ENCODE data around the gene GCSH. TPM values are rescaled to one million over a fixed set of nuclear protein-coding genes. Genes with fewer than 3 reads are reported as not detected.
A peak's percentile ranks its signal among the peaks of the same experiment; 100 is the strongest.

Gene GCSH
- total RNA-seq, 1 donor from 2014 or later = 9.2 TPM

- no peak for DNase-seq
Measured at GRCh38 chr16:81101702-81102101, 5.5 kb upstream of the GCSH start.

GRCh38 chr16:81099958-81100357 lies 3.8 kb upstream of the GCSH start:
- DNase-seq = no peak

GRCh38 chr16:81097230-81097629 lies 1.0 kb upstream of the GCSH start:
- no peak for DNase-seq

- no peak for DNase-seq
Measured at GRCh38 chr16:81096715-81097208, 567 bp upstream of the GCSH start.

GRCh38 chr16:81095653-81095952 lies 592 bp downstream of the GCSH start:
- no peak for DNase-seq

- no peak for DNase-seq
Measured at GRCh38 chr16:81094771-81095251, 1.4 kb downstream of the GCSH start.

GRCh38 chr16:81088836-81089235 lies 7.4 kb downstream of the GCSH start:
- DNase-seq = no peak

GRCh38 chr16:81081014-81081413 lies 15.2 kb downstream of the GCSH start:
- no peak for DNase-seq

GRCh38 chr16:81080233-81080632 lies 16.0 kb downstream of the GCSH start:
- no peak for DNase-seq

GRCh38 chr16:81077076-81077940 lies 18.9 kb downstream of the GCSH start, which contains the start of gene C16orf46:
Gene C16orf46 (minus strand): TSS chr16:81077238. CDS start chr16:81063955, 13,283 bp downstream.
- peak; percentile 98 for DNase-seq

GRCh38 chr16:81076566-81077075 lies 19.6 kb downstream of the GCSH start:
- peak; percentile 87 for DNase-seq

GRCh38 chr16:81073560-81074330 lies 22.4 kb downstream of the GCSH start:
- no peak for DNase-seq

- no peak for DNase-seq
Measured at GRCh38 chr16:81071805-81072204, 24.4 kb downstream of the GCSH start.

GRCh38 chr16:81070979-81071378 lies 25.2 kb downstream of the GCSH start:
- DNase-seq = no peak

- no peak for DNase-seq
Measured at GRCh38 chr16:81069063-81069462, 27.1 kb downstream of the GCSH start.

GRCh38 chr16:81067166-81067565 lies 29.0 kb downstream of the GCSH start:
- DNase-seq = no peak

GRCh38 chr16:81066681-81067080 lies 29.5 kb downstream of the GCSH start:
- no peak for DNase-seq

GRCh38 chr16:81061871-81062608 lies 34.2 kb downstream of the GCSH start:
- DNase-seq = no peak

- no peak for DNase-seq
Measured at GRCh38 chr16:81061307-81061640, 34.9 kb downstream of the GCSH start.

- DNase-seq = no peak
Measured at GRCh38 chr16:81060576-81061306, 35.5 kb downstream of the GCSH start.

GRCh38 chr16:81053761-81054160 lies 42.4 kb downstream of the GCSH start:
- DNase-seq = no peak

- no peak for DNase-seq
Measured at GRCh38 chr16:81042821-81043220, 53.4 kb downstream of the GCSH start.
